GM12878 (cell line): ENCODE data around the gene AKAP13. TPM values are rescaled to one million over a fixed set of nuclear protein-coding genes. Genes with fewer than 3 reads are reported as not detected.

Experiments
- BCL11A ChIP-seq: IDR thresholded peaks from 2 replicates; pipeline ENCODE4 v1.6.1; 2011; ENCODE audit warnings: low read depth, low read length
- DPF2 ChIP-seq: fragments of 450-650 bp; IDR thresholded peaks from 2 replicates; pipeline ENCODE4 v1.6.1; 2017; ENCODE audit warnings: mild to moderate bottlenecking
- SIX5 ChIP-seq: IDR thresholded peaks from 2 replicates; pipeline ENCODE4 v1.6.1; 2011; ENCODE audit warnings: mild to moderate bottlenecking, low read depth, low read length, moderate library complexity; ENCODE audit not compliant: severe bottlenecking
- SP1 ChIP-seq: IDR thresholded peaks from one replicate; pipeline ENCODE4 v1.6.1; 2011; ENCODE audit warnings: low read depth, low read length
- ZNF622 ChIP-seq: fragments of 450-650 bp; IDR thresholded peaks from 2 replicates; pipeline ENCODE4 v1.6.1; 2017; ENCODE audit warnings: mild to moderate bottlenecking, inconsistent platforms
- polyA plus RNA-seq, 11 experiments: library from polyadenylated mRNA; depleted of rRNA in 4 of 11; unstranded in 6 of 11; stranded (reverse) in 5 of 11; fragments of >200 nt; fragmentation: Nextera tagmentation in 4 of 11; fragmentation: Illumina TruSeq in 1 of 11; extraction: Ambion mirVana in 4 of 11; extraction: Trizol in 1 of 11; gene quantifications; 1 replicate in 1 of 11; 2 replicates in 10 of 11; pipeline versions ENCODE4 v1.2.1 to v1.2.3, GENCODE V29; 2011 to 2016; ENCODE audit warnings: inconsistent platforms in 2 of 11, missing spikeins in 2 of 11, low read depth in 1 of 11
- total RNA-seq, 4 experiments: library from RNA; depleted of rRNA in 3 of 4; stranded (reverse); fragments of >200 nt in 3 of 4; fragmentation: Illumina TruSeq in 1 of 4; extraction: Trizol in 1 of 4; gene quantifications; 2 replicates each; pipeline versions ENCODE4 v1.2.1 to v1.2.3, GENCODE V29; 2013 to 2021
- TF ChIP-seq, protein P1 (sequence below): fragments of 450-650 bp; formaldehyde crosslinking; IDR thresholded peaks from 2 replicates; pipeline ENCODE4 v1.4.0; 2022; ENCODE audit warnings: mild to moderate bottlenecking, moderate library complexity
- TF ChIP-seq, protein P2 (sequence below): fragments of 450-650 bp; IDR thresholded peaks from 2 replicates; pipeline ENCODE4 v1.6.1; 2017; ENCODE audit warnings: mild to moderate bottlenecking
- TF ChIP-seq, protein P3 (sequence below): fragments of 450-650 bp; IDR thresholded peaks from 2 replicates; pipeline ENCODE4 v1.6.1; 2016; ENCODE audit warnings: mild to moderate bottlenecking
- TF ChIP-seq, protein P4 (sequence below): fragments of 450-650 bp; IDR thresholded peaks from 2 replicates; pipeline ENCODE4 v1.6.1; 2016; ENCODE audit warnings: mild to moderate bottlenecking, moderate library complexity, borderline replicate concordance
- TF ChIP-seq, protein P5 (sequence below): IDR thresholded peaks from 2 replicates; pipeline ENCODE4 v1.6.1; 2011; ENCODE audit warnings: borderline replicate concordance, low read depth, mild to moderate bottlenecking, moderate library complexity, low read length; ENCODE audit not compliant: insufficient read depth, poor library complexity, severe bottlenecking

The AKAP13 gene
- total and polyA plus RNA-seq, 10 of the 15 experiments (the other 5 are each of a cell fraction or from before 2014, with no cell fraction given), result 14.4 to 74.9 (median 55.1) TPM

DNA sequence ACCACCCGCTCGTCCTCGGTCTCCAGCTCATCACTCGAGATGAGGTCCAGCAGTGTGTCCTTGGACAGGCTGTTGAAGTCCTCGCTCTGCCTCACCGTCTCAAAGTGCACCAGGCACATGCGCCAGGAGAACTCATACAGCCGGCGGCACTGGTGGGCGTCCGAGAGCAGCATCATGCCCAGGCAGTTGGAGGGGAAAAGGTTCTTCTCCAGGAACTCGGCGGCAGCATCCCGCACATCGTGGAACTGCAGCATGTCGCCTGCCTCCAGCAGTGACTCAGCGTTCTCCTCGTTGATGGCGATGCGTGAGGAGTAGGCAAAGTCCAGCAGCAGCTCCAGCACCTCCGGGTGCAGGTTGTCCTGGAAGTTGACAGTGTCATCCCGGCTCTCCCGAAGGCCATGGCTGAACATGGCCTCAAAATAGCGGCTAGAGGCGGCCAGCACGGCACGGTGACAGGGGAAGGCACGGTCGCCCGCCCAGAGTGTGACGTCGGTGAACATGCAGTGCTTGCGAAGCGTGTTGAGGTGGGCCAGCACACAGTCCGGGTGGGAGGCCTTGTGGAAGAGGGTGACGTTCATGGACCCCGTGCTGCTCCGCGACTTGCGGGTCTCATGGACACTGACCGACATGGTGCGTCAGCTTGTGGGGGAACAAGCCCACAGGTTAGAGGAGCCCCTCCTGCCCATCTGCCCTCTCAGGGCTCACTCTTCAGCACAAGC, 388.9 kb downstream of the AKAP13 start (continued):
- TF ChIP-seq, protein P1, sequence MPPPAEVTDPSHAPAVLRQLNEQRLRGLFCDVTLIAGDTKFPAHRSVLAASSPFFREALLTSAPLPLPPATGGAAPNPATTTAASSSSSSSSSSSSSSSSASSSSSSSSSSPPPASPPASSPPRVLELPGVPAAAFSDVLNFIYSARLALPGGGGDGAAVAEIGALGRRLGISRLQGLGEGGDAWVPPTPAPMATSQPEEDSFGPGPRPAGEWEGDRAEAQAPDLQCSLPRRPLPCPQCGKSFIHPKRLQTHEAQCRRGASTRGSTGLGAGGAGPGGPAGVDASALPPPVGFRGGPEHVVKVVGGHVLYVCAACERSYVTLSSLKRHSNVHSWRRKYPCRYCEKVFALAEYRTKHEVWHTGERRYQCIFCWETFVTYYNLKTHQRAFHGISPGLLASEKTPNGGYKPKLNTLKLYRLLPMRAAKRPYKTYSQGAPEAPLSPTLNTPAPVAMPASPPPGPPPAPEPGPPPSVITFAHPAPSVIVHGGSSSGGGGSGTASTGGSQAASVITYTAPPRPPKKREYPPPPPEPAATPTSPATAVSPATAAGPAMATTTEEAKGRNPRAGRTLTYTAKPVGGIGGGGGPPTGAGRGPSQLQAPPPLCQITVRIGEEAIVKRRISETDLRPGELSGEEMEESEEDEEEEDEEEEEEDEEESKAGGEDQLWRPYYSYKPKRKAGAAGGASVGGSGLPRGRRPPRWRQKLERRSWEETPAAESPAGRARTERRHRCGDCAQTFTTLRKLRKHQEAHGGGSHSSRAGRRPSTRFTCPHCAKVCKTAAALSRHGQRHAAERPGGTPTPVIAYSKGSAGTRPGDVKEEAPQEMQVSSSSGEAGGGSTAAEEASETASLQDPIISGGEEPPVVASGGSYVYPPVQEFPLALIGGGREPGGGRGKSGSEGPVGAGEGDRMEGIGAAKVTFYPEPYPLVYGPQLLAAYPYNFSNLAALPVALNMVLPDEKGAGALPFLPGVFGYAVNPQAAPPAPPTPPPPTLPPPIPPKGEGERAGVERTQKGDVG (CRISPR knock-in tag), result no peak
- TF ChIP-seq, protein P2, sequence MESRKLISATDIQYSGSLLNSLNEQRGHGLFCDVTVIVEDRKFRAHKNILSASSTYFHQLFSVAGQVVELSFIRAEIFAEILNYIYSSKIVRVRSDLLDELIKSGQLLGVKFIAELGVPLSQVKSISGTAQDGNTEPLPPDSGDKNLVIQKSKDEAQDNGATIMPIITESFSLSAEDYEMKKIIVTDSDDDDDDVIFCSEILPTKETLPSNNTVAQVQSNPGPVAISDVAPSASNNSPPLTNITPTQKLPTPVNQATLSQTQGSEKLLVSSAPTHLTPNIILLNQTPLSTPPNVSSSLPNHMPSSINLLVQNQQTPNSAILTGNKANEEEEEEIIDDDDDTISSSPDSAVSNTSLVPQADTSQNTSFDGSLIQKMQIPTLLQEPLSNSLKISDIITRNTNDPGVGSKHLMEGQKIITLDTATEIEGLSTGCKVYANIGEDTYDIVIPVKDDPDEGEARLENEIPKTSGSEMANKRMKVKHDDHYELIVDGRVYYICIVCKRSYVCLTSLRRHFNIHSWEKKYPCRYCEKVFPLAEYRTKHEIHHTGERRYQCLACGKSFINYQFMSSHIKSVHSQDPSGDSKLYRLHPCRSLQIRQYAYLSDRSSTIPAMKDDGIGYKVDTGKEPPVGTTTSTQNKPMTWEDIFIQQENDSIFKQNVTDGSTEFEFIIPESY, result no peak
- TF ChIP-seq BCL11A, result no peak
- TF ChIP-seq, protein P3, sequence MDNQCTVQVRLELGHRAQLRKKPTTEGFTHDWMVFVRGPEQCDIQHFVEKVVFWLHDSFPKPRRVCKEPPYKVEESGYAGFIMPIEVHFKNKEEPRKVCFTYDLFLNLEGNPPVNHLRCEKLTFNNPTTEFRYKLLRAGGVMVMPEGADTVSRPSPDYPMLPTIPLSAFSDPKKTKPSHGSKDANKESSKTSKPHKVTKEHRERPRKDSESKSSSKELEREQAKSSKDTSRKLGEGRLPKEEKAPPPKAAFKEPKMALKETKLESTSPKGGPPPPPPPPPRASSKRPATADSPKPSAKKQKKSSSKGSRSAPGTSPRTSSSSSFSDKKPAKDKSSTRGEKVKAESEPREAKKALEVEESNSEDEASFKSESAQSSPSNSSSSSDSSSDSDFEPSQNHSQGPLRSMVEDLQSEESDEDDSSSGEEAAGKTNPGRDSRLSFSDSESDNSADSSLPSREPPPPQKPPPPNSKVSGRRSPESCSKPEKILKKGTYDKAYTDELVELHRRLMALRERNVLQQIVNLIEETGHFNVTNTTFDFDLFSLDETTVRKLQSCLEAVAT, result no peak
- TF ChIP-seq SP1, result no peak
- TF ChIP-seq, protein P4, sequence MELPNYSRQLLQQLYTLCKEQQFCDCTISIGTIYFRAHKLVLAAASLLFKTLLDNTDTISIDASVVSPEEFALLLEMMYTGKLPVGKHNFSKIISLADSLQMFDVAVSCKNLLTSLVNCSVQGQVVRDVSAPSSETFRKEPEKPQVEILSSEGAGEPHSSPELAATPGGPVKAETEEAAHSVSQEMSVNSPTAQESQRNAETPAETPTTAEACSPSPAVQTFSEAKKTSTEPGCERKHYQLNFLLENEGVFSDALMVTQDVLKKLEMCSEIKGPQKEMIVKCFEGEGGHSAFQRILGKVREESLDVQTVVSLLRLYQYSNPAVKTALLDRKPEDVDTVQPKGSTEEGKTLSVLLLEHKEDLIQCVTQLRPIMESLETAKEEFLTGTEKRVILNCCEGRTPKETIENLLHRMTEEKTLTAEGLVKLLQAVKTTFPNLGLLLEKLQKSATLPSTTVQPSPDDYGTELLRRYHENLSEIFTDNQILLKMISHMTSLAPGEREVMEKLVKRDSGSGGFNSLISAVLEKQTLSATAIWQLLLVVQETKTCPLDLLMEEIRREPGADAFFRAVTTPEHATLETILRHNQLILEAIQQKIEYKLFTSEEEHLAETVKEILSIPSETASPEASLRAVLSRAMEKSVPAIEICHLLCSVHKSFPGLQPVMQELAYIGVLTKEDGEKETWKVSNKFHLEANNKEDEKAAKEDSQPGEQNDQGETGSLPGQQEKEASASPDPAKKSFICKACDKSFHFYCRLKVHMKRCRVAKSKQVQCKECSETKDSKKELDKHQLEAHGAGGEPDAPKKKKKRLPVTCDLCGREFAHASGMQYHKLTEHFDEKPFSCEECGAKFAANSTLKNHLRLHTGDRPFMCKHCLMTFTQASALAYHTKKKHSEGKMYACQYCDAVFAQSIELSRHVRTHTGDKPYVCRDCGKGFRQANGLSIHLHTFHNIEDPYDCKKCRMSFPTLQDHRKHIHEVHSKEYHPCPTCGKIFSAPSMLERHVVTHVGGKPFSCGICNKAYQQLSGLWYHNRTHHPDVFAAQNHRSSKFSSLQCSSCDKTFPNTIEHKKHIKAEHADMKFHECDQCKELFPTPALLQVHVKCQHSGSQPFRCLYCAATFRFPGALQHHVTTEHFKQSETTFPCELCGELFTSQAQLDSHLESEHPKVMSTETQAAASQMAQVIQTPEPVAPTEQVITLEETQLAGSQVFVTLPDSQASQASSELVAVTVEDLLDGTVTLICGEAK, result no peak
- TF ChIP-seq, protein P5, sequence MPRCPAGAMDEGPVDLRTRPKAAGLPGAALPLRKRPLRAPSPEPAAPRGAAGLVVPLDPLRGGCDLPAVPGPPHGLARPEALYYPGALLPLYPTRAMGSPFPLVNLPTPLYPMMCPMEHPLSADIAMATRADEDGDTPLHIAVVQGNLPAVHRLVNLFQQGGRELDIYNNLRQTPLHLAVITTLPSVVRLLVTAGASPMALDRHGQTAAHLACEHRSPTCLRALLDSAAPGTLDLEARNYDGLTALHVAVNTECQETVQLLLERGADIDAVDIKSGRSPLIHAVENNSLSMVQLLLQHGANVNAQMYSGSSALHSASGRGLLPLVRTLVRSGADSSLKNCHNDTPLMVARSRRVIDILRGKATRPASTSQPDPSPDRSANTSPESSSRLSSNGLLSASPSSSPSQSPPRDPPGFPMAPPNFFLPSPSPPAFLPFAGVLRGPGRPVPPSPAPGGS, result no peak
- no peak for TF ChIP-seq SIX5
- no peak for TF ChIP-seq ZNF622
- no peak for TF ChIP-seq DPF2
- TF ChIP-seq, all 136 proteins: peak for 0
